Activated T-helper 1 cell treated with anti-CD3 and anti-CD28 coated beads, Interleukin-12 subunit alpha, Interleukin-12 subunit beta, Interleukin-2, Interleukin-4 antibody, amounts not matched to agents 30 ng/mL and 10 ng/mL and 1 ng/mL, durations not matched to agents 14 hours and 24 hours and 36 hours (primary cell): Measurements from ENCODE around the gene IFRD2. TPM values are rescaled to one million over a fixed set of nuclear protein-coding genes. Genes with fewer than 3 reads are reported as not detected.
A peak's percentile ranks its signal among the peaks of the same experiment; 100 is the strongest.
"Not testable (repeated sequence)": the region's sequence is repeated elsewhere in the genome, so short reads cannot be mapped to it uniquely, and the experiment has no call there.

Source experiments
- DNase-seq: peaks from one replicate; pipeline ENCODE4 v3.0.0; 2021; ENCODE audit warnings: low spot score
- H3K27ac Mint-ChIP-seq: one replicate; pipeline ENCODE4 v1.8.0; 2021; ENCODE audit warnings: mild to moderate bottlenecking, mixed read lengths
- H3K27me3 Mint-ChIP-seq: one replicate; pipeline ENCODE4 v1.8.0; 2022; ENCODE audit warnings: mild to moderate bottlenecking, moderate library complexity, mixed read lengths; ENCODE audit not compliant: insufficient read depth
- H3K36me3 Mint-ChIP-seq: one replicate; pipeline ENCODE4 v1.8.0; 2021; ENCODE audit warnings: low read depth, mixed read lengths
- H3K4me1 Mint-ChIP-seq: one replicate; pipeline ENCODE4 v1.8.0; 2021; ENCODE audit warnings: low read depth, mixed read lengths
- H3K4me3 Mint-ChIP-seq: one replicate; pipeline ENCODE4 v1.8.0; 2021; ENCODE audit warnings: mild to moderate bottlenecking, moderate library complexity, mixed read lengths
- H3K9me3 Mint-ChIP-seq: one replicate; pipeline ENCODE4 v1.8.0; 2021; ENCODE audit warnings: mixed read lengths
- intact Hi-C: fragments of 100-400 bp; cut with micrococcal nuclease; formaldehyde crosslinking; loops from one replicate; pipeline ENCODE4 v1.15.1; 2024
- total RNA-seq: library from RNA; stranded (reverse); gene quantifications from 2 replicates; pipeline ENCODE4 v1.2.3, GENCODE V29; 2022

IFRD2 gene
- total RNA-seq, 1 donor from 2014 or later: 215 TPM

- intact Hi-C loops: loop anchor here (5.0 kb wide), 1 partner anchor 623 kb away; the partner anchor contains the start of gene APEH
- H3K27ac Mint-ChIP-seq: peak overlapping the region; percentile 5
- H3K27me3 Mint-ChIP-seq: no peaks in the 10 kb centered on the region
- no peaks in the 10 kb centered on the region for H3K9me3 Mint-ChIP-seq
- peaks cover 4% of the 10 kb centered on the region for H3K36me3 Mint-ChIP-seq
- H3K4me3 Mint-ChIP-seq: no peak overlapping the region
- H3K4me1 Mint-ChIP-seq: peaks cover 29% of the 10 kb centered on the region
- DNase-seq: no peak
Measured at GRCh38 chr3:50295553-50296431, 3.6 kb upstream of the IFRD2 start.

DNA sequence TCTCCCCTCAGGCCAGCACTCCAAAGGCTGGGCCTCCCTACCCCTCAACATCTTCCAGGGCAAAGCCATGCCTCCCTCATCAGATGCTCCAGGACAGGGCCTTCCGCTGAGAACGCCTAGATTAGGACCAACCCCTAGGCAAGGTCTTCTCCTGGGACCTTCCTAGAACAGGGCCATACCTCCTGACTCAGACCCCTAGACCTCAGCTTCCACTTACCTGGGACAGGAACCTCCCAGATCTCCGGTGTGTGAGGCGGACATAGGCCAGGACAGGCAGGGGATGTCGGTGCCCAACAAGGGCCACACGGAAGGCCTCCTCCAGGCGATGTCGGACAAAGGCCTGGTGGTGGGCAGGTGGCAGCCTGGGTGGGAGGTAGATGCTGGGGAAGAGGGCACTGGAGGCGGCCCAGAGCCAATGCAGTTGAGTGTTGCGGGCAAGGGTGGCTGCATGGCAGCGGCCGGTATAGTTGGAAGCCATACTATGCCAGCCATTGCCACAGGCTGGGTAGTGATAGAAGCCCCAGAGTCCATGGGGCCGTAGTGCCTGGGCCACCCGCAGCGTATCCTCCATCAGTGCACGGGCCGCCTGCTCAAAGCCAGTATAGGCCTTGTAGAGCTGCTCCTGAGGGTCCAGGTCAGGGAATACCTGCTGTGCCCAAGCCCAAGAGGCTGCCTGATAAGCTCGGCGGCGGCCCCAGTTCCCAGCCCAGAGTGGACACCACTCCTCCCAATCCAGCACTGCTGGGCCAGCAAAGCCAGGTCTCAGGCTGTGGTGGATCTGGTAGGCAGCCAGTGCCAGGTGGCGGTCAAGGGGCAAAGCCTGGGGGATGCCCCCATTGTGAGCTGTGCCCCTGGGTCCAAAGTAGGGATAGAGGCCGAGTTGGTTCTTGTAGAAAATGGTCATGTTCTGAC lies 2.5 kb upstream of the IFRD2 start:
- Mint-ChIP-seq H3K9me3 (no peaks in the 10 kb centered on the region), H3K27me3 (no peaks in the 10 kb centered on the region), H3K27ac (no peak overlapping the region), H3K4me1 (peaks cover 20% of the 10 kb centered on the region), H3K4me3 (no peak overlapping the region), H3K36me3 (peaks cover 8% of the 10 kb centered on the region)
- intact Hi-C loops: loop anchor here (5.0 kb wide), 1 partner anchor 622 kb away; the partner anchor contains the start of gene APEH
- no peak for DNase-seq

- Mint-ChIP-seq H3K27me3 (no peaks in the 10 kb centered on the region), H3K4me3 (no peak overlapping the region)
Measured at GRCh38 chr3:50294089-50294488, 1.9 kb upstream of the IFRD2 start.

GRCh38 chr3:50293079-50293801 lies 1.0 kb upstream of the IFRD2 start:
- no peak for DNase-seq
- Mint-ChIP-seq H3K27ac (peak overlapping the region; percentile 83), H3K27me3 (no peaks in the 10 kb centered on the region), H3K9me3 (no peaks in the 10 kb centered on the region), H3K4me3 (peak overlapping the region; percentile 96), H3K36me3 (peaks cover 13% of the 10 kb centered on the region), H3K4me1 (peaks cover 18% of the 10 kb centered on the region)
- intact Hi-C loops: loop anchor here (2.0 kb wide), 2 partner anchors 32 to 822 kb away; partner anchors contain the start of gene DAG1

More at GRCh38 chr3:50294089-50294488, 1.9 kb upstream of the IFRD2 start:
- Mint-ChIP-seq H3K4me1 (peaks cover 19% of the 10 kb centered on the region), H3K27ac (no peak overlapping the region), H3K36me3 (peaks cover 8% of the 10 kb centered on the region), H3K9me3 (no peaks in the 10 kb centered on the region)
- DNase-seq: no peak
- intact Hi-C loops: no loop called here

DNA sequence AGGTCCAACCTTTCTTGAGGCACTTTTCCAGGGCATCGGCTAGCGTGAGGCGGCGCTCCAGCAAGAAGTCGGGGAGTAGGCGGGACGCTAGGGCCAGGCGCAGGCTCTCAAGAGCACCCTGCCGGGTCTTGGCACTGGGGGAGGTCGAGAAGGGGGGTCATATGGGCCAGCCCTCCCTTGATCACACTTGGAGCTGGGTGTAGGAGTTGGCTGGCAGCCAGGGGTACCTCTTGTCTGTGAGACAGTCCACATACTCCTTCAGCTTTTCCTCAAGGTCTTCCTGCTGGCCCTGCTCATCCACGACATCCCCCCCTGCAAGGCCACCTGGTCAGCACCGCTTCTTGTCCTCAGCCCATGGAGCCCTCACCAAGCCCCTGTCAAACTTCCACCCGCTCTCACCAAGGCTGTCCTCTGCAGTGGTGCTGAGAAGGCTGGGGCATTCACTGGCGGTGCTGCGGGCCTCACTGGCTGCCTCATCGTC lies 2.0 kb downstream of the IFRD2 start:
- no peaks in the 10 kb centered on the region for H3K27me3 Mint-ChIP-seq
- intact Hi-C loops: no loop called here
- no peak overlapping the region for H3K27ac Mint-ChIP-seq
- peaks cover 14% of the 10 kb centered on the region for H3K4me1 Mint-ChIP-seq
- peaks cover 15% of the 10 kb centered on the region for H3K36me3 Mint-ChIP-seq
- no peak for DNase-seq
- H3K9me3 Mint-ChIP-seq: no peaks in the 10 kb centered on the region
- H3K4me3 Mint-ChIP-seq: peak overlapping the region; percentile 63

DNA sequence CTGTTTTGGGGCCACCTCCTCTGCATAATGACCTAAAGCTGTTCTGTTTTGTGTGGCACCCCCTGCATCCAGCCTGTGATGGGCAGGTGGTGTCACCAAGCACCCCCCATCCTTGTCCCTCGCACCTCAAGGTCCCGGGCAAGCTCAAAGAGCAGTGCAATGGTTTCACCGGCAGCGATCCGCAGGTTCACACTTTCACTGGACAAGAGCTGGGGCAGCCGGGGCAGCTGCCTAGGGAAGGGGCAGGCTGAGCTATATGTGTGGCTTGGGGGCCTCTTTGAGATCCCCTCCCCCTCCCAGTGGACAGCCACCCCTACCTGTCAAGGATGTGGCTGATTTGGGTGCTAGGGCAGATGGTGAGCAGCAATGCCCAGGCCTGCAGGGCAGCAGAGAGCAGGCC lies 3.1 kb downstream of the IFRD2 start:
- Mint-ChIP-seq H3K4me1 (peaks cover 14% of the 10 kb centered on the region), H3K27ac (no peak overlapping the region), H3K36me3 (peaks cover 15% of the 10 kb centered on the region), H3K27me3 (no peaks in the 10 kb centered on the region), H3K9me3 (no peaks in the 10 kb centered on the region), H3K4me3 (peak overlapping the region; percentile 63)
- no peak for DNase-seq
- intact Hi-C loops: no loop called here

- Mint-ChIP-seq H3K27ac (no peak overlapping the region), H3K4me1 (peaks cover 14% of the 10 kb centered on the region), H3K9me3 (no peaks in the 10 kb centered on the region), H3K36me3 (peaks cover 15% of the 10 kb centered on the region), H3K27me3 (no peaks in the 10 kb centered on the region), H3K4me3 (no peak overlapping the region)
- intact Hi-C loops: no loop called here
- no peak for DNase-seq
Measured at GRCh38 chr3:50288387-50289007, 3.7 kb downstream of the IFRD2 start.

DNA sequence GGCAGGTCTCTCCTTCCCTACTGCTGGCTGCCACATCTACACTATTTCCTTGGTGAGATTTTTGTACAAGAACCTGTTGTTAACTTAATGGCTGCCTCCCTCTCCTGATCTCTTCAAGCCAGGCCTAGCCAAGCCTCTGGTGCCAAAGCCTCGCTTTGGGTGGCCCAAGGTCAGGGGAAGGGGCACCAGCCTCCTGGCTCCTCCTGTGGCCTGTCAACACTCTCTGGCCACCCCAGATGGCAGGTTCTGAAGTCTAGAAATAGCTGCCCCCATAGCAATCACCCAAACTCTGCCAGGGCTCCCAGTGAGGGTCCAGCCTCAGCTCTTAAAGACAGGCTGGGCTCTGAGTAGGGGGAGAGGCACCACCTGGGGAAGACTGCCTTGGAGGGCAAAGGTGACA lies 5.0 kb downstream of the IFRD2 start:
- peaks cover 6% of the 10 kb centered on the region for H3K4me1 Mint-ChIP-seq
- peaks cover 15% of the 10 kb centered on the region for H3K36me3 Mint-ChIP-seq
- H3K4me3 Mint-ChIP-seq: no peak overlapping the region
- H3K9me3 Mint-ChIP-seq: no peaks in the 10 kb centered on the region
- H3K27me3 Mint-ChIP-seq: no peaks in the 10 kb centered on the region
- DNase-seq: no peak
- intact Hi-C loops: no loop called here
- no peak overlapping the region for H3K27ac Mint-ChIP-seq

- no peaks in the 10 kb centered on the region for H3K9me3 Mint-ChIP-seq
- intact Hi-C loops: no loop called here
- peaks cover 15% of the 10 kb centered on the region for H3K36me3 Mint-ChIP-seq
- no peaks in the 10 kb centered on the region for H3K27me3 Mint-ChIP-seq
- DNase-seq: no peak
- peaks cover 6% of the 10 kb centered on the region for H3K4me1 Mint-ChIP-seq
- H3K4me3 Mint-ChIP-seq: no peak overlapping the region
- H3K27ac Mint-ChIP-seq: no peak overlapping the region
Measured at GRCh38 chr3:50286322-50287227, 5.7 kb downstream of the IFRD2 start.

GRCh38 chr3:50284121-50284520 lies 8.1 kb downstream of the IFRD2 start:
- H3K9me3 Mint-ChIP-seq, H3K27ac Mint-ChIP-seq, H3K4me3 Mint-ChIP-seq, intact Hi-C loops, DNase-seq, H3K27me3 Mint-ChIP-seq, H3K4me1 Mint-ChIP-seq, H3K36me3 Mint-ChIP-seq: not testable (repeated sequence)

DNA sequence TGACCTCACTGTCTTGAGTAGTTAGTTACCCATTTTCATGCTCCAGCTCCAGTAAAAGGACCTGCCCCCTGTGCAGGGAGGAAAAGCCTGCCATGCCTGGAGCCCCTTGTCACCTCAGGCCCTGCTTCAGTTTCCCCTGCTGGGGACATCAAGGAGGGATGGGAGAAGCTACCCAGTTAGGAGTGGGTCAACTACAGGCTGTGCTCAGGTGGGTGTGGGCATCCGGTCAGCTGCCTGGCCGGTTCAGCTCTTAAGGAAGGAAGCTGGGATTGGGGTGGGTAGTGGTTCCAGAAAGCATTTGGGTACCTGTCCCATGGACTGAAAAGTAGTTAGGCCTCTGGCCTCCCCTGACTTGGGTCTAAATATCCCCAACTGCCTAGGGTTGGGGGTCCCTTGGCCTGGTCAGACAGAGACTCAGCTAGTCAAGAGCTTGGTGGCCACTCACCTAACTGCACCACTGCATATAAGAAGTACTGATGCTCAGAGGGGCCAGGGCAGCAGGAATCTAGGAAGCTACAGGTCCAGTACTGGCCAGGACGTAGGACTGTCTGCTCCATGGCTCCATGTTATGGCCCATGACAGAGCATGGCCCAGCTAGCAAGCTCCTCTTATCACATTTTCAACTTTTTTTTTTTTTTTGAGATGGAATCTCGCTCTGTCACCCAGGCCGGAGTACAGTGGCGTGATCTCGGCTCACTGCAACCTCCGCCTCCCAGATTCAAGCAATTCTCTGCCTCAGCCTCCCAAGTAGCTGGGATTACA lies 12.8 kb downstream of the IFRD2 start:
- no peak overlapping the region for H3K27ac Mint-ChIP-seq
- peaks cover 11% of the 10 kb centered on the region for H3K4me1 Mint-ChIP-seq
- no peaks in the 10 kb centered on the region for H3K36me3 Mint-ChIP-seq
- intact Hi-C loops: no loop called here
- no peak overlapping the region for H3K4me3 Mint-ChIP-seq
- peaks cover 31% of the 10 kb centered on the region for H3K27me3 Mint-ChIP-seq
- no peaks in the 10 kb centered on the region for H3K9me3 Mint-ChIP-seq
- no peak for DNase-seq
